CD4-positive, alpha-beta T cell treated with Interferon alpha-2 for 1 hour (primary cell): Measurements from ENCODE around the gene MGST2.

ENCODE experiments used
- DNase-seq, 2 donors: peaks; one replicate each; pipeline ENCODE4 v3.0.0-alpha.2; 2020 to 2022

Gene MGST2

DNA sequence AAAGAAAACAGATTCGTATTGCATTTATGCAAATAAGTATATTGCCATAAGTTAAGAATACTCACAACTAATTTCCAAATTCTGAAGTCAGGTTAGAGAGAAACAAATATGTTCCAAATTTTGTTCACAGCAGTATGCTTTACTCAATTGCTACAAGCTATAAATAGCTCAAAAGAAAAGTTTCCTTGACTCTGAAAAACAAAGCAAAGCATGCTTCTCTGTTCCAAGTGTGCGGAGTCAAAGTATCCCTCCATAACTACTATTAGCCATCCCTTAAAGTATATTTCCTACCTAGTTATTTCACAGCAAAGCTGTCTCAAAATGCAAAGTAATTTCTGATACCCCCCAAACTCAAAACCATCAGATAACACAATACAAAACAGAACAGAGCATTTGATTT lies 47.3 kb downstream of the MGST2 start:
- DNase-seq = no peak

DNA sequence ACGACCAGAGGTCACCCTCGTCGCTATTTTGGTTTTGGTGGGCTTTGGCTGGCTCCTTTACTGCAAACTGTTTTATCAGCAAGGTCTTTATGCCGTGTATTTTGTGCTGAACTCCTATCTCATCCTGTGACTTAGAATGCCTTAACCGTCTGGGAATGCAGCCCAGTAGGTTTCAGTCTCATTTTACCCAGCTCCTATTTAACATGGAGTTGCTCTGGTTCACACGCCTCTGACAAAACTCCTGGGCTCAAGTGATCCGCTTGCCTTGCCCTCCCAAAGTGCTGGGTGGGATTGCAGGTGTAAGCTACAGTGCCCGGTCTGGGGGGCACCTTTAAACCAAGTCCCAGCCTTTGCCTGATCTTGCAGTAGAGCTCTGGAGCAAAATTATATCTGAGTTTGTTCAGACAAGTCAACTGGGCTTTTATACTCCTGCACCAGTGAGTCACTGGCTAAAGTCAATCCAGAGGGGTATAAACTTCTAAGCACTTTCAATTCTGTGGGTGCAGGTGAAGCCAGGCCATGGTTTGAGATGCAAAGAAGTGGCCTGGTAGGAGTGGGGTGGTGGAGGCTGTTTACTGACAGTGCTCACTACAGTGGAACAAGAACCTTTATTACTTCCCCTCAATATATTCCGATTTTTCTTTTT lies 50.2 kb downstream of the MGST2 start:
- DNase-seq = no peak

DNA sequence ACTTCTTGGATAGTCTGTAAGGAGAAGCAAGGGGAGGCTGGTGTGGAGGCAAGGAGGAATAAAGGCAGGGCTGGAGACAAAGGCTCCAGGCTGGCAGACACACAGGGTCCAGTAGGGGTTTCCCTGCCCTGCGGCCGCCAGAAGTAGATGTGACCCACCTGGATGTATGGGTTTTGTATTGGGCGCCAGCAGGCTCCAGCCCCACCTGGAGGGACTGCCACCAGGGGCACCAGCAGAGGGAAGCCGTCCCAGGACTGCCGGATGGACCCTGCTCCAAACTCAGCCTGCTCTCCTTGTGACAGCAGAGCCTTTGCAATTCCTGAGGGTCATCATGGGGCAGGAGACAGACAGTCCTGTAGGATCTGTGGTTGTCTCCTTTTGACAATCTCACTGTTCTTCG lies 52.7 kb downstream of the MGST2 start:
- no peak for DNase-seq

DNA sequence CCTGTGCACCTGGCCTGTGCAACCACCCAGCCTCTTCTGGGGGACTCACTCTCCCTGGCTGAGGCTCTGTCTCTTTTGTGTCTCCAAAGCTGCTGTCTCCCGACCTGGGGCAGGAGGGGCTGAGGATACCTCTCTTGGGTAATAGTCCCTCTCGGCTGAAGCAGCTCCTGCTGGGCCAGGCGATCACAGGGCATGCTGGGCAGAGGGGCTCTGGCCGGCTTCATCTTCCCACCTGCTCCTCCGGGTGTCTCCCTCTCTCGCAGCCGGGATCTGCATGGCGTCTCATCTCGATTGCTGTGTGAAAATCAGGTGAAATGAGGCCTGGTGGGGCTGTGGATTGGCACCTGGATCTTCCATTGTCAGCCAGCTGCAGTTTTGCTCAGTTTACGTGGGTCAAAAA lies 53.2 kb downstream of the MGST2 start:
- DNase-seq = no peak

DNA sequence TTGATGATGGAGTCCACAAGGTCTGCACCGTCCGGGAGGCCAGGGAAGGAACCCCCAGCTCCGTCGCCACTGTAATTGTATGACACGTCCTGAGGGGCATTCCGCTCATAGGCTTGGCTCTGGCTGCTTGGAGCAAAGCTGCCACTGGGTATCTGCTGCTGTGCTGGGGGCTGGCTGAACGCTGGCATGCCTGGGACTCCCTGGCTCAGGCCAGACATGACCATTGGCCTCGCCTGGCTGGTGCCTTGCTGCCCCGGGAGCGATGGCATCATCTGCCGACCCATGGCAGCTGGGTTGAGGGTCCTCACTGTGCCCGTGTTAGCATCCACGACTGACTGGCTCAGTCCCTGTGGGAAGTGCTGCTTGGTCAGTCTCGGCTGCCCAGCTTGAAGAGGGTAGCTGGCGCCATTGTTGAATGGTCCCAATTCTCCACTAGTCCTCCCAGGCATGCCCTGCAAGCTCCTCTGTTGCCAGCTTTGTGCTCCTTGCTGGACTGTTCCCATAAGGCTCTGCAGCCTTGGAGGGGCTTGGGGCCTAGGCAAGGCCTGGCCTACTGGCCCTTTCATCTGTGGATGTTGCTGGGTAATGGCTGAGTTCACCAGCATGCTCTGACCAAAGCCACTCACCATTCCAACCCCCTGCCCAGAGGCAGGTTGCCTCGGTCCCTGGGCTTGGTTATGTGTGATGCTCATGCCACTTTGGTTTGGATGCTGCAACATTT lies 53.9 kb downstream of the MGST2 start:
- DNase-seq = no peak

DNA sequence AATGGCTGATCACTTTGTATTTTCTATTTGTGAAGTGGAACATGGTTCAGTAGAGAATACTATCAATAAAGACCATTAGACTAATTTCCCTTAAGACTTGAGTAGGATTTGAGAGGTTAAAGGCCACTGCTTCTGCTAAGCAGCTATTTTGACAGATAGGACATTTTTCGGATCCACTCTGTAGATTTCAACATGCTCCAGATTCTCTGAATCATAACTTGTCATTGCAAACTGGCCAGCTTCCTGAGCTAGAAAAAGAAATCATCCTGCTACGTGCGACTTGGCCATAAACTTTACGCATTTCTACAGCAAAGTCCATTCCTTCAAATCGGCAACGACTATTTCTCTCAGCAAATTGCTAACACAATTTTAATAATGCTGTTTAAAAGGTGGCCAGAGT lies 55.2 kb downstream of the MGST2 start:
- DNase-seq = no peak

DNA sequence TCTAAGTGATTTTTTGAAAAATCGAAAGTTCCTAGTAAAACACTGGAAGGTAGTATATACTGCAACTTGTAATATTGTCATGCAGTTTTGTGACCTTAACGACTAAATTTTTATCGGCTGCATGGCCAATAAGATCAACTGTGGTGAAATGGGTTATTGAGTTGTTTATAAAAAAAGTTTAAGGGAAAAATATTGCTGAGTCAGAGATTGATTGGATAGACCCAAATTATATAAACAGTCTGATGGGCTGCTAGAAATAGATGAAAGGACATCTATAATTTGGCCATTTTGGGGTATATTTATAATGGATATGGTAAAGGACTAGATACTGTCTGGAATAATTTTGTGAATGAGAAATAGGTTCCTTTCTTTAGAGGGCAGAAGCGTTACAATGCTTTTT lies 56.2 kb downstream of the MGST2 start:
- DNase-seq = no peak

DNA sequence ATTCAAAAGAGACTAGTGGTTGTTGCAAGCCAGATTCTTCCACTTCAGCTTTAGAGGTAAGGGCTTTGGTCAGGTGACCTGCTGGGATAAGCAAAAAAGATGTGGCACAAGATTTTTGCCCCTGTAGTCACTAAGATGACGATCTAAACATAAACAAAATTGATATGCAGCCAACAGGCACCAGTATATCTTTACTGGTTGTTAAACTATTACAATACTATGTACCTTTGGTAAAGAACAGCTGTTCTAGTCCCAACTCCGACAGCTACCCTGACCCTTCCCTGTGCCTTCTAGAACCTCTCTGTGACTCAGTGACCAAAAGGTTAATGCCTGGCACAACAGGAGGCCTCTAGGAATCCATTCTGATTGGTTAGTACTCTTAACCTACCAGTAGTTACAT lies 59.6 kb downstream of the MGST2 start:
- no peak for DNase-seq

DNA sequence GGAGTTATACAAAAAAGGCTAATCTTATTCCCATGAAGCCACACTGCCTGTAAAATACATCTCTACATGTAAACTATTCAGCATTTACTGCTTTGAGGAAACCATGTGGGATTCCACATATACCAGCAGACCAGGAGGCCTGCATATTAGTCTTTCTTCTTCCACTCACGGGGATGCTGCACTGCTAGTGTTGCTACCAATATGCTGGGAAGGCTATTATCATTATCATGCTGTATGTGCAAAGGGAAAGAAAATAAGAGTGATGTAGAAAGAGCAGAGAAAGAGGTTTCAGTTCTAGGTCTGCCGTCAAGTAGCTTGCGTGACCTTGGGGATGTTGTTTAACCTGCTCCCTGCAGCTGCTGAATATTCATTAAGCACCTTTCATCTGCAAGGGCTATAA lies 61.0 kb downstream of the MGST2 start:
- DNase-seq = no peak

DNA sequence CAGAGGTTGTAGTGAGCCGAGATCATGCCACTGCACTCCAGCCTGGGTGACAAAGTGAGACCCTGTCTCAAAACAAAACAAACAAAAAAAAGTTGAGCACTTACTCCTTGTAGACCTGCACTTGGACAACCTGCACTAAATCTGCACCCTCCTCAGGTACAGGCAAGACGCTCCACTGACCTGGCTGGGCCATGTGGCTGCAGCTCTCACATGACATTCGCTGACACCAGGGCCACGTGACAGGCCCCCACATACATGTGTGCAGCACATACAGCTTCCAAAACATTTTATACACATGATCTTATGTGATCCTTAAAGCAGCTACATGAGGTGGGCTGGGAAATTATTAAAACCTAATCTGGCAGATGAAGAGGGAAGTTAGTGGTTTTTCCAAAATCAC lies 62.5 kb downstream of the MGST2 start:
- no peak for DNase-seq

DNA sequence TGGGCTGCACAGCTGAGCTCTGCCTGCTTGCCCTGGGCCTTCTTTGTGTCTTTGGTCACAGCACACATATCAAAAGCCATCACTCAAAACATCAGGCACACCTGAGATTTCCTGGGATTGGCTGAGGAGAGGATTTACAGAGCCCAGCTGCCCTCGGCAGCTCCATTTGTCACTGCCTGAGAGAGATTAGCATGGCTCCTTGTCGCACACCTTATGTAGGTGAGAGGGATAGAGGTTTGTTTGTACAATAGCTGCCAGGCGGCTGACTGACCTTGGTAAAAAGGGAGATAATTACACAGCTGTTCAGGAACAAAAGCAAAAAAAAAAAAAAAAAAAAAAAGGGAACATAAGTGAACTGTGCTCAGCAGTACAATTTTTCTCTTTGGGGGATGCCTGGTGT lies 63.2 kb downstream of the MGST2 start:
- no peak for DNase-seq

DNA sequence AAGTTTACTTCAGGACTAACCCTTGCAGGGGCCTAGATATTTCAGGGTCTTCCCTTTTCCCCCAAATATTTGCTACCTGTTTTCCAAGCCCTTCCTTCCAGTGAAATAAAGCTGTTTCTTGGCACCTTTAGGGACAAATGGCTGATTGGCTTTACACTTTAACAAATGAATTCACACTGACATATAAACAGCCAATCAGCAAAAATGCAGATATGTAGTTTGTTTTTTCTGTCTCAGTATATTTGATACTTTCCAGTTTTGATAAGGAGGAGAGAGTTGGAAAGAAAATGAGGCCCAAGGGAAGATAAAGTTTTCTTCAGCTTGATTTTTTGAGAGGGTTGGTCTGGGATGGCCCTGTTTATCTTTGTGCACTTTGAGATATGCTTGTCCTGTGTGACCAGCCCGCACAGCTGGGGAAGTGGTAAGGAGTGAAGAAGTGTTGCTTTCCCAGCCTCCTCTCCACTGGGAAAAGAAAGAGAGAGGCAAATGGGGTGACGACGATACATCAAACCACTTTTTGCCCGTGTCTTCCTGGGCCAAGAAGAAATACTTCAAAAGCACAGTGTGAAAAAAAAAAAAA lies 67.5 kb downstream of the MGST2 start:
- no peak for DNase-seq

DNA sequence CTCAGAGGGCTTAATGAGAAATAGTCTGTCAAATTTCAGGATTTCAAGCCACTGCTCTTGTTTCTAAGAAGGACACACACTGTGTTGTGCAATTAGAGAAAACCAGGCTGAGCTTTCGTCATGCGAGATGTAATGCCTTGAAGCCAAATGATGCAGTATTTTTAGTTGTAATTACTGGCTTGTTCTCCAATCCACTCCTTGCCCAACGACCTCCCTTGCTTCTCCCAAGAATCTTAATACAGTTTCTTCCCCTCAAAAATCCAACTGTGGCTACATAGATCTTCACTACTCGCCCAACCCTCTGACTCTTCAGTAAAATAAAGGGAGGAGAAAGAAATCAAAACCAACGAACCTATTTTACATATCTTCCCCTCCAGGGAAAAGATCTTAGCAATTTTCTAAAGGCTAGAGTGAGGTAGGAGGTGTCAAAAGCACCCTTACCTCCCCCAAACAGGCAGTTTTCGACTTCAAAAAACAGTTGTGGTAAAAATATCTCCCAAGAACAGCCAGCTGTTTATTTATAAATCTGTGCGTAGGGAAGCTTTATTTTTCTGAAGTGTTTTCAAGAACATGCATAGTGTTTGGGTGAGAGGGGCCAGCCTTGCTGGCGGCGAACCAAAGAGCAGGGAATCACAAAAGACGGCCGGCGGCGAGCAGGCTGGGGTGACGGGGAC lies 68.7 kb downstream of the MGST2 start:
- peak in 1 of 2 donors; percentile 36 for DNase-seq

DNA sequence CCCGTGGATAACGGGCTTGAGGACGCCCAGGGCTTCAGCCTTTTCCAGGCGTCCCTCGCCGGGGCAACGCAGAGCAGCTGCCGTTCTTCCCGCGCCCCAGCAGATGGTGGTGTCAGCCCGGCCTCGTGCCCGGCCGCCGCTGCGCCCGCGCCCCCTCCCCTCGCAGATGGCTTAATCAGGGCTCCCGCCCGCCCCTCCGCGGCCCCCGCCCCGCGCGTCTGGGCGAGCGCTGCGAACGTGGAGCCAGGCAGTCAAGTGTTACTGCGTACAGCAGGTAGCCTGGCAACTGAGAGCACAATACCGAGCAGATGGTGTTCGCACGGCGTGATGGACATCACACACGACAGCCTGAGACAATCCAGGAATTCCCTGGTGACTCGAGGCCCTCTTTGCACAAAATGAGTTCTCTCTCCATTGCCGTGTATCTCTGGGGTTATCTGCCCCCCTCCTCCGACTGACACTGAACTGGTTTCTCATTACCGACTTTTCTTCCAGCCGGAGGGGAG lies 69.3 kb downstream of the MGST2 start:
- peak; percentile 38 to 73 for DNase-seq

DNA sequence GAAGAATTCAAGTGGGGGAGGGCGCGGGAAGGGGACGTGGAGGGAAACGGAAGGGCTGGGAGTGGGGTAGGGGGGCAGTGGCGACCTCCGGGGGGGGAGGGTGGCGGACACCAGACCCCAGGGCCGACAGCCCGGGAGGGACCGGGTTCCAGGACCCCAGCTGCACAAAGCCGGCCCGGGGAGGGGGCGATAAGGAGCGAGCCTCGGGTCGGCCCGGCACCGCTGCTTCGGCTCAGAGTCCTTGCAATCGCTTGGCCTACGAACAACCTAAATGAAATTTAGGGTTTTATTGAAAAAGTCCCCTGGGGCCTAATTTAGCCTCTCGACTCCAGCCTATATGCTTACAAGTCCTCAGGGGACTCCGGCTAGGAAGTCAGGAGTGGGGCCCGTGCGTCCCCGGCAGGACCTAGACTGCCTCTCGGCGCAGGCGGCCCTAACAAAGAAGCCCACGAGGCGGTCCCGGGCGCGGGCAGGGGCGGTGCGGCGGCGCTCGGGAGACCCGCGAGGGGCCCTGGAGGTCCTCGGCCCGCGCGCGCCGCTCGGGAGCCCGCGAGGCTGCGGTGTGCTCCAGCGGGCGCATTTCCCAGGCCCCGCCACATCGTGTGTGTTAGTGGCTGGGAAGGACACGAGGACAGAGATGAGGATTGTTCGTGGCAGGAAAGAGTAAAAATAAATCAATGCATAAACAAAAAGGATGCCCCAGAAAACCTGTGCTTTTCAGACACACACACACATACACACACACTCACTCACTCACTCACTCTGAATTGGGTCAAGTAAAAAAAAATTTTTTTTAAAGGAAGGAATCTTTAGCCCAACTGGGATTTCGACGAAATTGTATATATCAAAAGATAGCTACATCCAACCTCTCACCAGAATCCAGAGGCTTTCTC lies 70.0 kb downstream of the MGST2 start:
- DNase-seq = no peak

DNA sequence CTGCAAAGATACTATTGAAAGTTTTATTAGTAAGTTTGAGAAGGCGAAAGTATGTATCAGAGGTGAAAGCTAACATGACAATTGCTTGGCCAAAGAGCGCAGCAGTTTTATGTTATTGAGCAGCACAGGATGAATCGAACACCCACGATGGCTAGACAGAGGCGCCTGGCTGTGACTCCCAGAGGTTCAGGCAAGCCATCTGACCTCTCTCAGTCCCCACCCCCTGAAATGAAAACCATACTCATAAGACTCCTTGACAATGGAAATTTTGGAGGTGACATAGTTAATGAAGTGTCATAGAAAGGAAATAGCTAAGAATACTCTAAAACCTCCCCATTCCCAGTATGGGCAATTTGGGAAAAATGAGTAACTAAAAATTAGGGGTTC lies 70.6 kb downstream of the MGST2 start:
- no peak for DNase-seq

DNA sequence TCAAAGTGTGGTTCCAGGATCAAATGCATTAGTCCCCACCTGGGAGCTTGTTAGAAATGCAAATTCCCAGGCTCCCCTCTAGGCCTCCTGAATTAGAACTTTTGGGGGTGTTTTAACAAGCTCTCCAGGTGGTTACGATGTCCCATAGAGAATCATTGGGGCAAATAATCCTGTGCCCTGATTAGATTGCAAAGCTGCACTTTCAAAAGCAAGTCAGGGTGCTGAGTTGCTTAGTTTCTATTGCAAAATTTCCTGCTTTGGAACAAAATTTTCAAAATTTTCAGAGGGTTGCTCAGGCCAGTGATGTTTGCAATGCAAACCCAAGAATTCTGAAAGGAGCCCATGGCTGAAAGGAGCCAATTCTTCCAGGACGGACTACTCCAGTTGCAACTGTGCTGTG lies 71.0 kb downstream of the MGST2 start:
- no peak for DNase-seq

DNA sequence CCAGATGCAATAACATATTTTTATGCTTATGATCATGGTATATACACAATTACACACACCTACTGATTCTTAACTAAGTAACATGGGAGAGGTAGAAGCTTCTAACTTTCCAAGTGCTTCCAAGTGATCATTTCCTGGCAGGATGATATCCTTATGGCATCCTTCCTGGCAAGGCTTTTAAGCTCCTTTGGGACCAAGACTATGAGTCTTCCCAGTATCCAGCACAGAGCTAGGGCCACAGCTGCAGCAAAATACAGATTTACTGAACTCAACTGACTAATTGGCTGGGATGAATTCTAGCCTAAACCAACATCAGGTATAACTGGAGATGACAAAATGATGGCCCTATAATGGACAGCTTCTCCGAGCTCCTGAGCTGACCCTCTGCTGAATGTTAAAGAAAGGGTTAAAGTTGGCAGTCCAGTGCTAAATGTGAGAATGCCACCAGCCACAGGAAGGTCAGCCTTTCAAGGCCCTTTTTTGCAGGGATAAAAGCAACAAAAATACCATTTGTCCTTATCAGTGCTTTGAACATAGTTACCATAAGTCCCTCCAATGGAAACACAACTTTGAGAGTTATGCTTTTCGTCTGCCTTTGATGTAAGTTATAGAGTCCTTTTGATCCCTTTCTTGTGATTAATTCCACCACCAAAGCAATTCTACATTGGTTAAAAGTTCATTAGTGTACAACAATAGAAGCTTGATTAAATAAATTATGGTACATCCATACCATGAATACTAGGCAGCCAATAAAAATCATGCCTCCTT lies 73.4 kb downstream of the MGST2 start:
- DNase-seq = no peak

DNA sequence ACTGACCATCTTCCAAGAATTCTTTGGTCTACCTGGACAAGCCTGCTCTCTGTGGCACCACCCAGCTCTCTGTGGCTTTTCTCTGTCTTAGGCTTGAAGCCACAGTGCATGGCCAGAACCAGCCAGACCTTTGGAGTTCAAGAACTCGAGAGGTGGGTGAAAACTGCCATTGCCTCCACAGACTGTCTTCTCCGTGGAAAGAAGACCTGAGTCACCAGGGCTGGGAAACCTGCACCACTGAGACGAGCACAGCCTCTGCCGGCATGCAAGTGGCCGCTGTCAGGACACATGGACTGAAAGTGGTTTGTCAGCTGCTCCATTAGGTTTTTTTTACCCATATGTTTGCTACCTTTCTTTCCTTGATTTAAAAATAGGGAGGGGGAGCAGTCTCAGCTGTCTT lies 74.5 kb downstream of the MGST2 start:
- no peak for DNase-seq

DNA sequence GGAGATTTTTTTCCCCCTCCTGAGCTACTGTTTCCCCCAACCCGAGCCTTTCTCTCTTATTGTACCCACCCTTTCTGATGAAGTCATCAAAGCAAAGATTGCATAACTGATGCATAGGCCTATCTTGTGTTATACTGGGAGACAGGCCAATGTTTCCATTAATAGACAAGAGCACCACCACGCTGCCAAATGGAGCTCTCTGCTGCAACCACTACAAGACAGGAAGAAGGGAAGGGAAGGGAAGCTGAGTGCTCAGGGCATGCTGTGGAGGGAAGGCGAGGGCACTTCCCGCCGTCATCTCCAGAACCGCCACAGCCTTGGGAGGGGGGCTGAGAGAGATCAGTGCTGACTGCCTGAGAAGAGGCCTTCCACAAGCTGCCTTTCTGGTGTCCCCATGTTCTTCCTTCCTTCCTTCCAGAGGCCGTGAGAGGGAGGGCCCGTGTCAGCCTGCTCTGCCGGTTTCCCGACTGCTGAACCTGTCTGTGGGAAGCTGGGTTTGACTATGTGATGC lies 75.0 kb downstream of the MGST2 start:
- DNase-seq = no peak

DNA sequence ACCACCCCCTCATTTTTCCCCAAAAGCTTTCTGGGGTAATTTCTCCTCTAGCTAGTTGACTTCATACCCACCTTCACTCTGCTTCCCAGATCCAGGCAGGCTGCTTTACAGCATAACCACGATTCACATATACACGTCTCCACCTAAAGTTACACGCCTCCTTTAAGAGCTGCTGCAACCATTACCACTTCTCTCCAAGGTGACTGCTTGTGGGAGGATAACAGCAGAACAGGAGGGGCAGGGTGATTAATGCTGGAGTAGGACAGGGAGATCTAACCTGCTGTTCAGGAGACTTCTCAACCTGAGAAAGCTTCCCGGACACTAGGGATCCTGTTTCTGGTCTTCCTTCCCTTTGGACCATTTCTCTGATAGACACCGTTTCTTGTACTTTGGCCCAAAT lies 77.4 kb downstream of the MGST2 start:
- DNase-seq = no peak

DNA sequence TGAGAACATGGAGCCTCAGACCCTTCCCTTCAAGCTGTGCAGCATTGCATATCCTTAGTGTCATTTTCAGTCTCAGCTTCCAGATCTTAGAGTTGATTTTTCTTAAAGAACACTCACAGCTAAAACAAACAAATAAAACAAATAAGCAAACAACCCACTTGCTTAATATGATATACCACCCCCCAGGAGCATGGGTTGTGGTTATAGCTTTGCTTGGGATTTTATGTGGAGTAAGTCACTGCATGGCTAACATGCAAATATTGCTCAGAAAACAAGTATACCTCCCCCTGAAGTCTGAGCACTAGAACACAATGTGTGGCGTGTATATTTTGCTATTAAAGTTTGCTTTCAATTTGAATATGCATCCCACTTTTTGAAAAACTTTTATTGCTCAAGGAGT lies 78.6 kb downstream of the MGST2 start:
- DNase-seq = no peak
